ENCODE data around the gene CAPS.
"Not testable (repeated sequence)": the region's sequence is repeated elsewhere in the genome, so short reads cannot be mapped to it uniquely, and the experiment has no call there.

CAPS gene

GRCh38 chr19:5954293-5954692 lies 40.2 kb downstream of the CAPS start:
- in situ Hi-C loops (cut with MboI; ENCODE audit: low sequenced_read_pairs), result no loop called here

DNA sequence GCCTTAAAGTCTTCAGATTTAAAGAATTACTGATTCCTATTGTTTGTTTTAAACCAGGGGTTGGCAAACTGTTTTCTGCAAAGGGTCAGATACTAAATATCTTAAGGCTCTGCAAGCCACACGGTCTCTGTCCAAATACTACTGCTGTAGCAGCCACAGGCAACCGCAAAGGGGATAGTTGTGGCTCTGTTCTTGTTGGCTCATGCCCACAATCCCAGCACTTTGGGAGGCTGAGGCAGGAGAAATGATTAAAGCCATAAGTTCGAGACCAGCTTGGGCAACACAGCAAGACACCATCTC lies 41.5 kb downstream of the CAPS start:
- in situ Hi-C loops (cut with MboI; ENCODE audit: low sequenced_read_pairs), result no loop called here

DNA sequence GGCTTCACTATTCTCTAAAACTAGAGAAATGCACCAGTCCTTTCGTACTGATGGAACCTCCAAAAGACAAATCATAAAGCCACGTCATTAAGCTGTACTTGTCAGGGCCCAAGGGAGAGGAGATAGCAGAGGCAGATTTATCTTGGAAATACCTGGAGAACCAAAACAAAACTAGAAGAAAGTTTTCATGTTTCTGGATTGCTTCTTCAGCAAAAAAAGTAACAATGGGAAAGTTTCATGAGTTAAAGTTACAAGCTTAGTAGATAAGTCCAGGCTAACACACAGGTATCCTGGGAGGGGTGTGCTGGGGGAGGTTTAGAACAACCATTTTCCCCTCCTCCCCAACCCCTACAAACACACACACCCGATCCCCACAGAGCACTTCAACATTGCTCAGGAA lies 42.3 kb downstream of the CAPS start:
- in situ Hi-C loops (cut with MboI; ENCODE audit: low sequenced_read_pairs), result no loop called here

GRCh38 chr19:5956728-5957127 lies 42.7 kb downstream of the CAPS start:
- in situ Hi-C loops (cut with MboI; ENCODE audit: low sequenced_read_pairs), result no loop called here

DNA sequence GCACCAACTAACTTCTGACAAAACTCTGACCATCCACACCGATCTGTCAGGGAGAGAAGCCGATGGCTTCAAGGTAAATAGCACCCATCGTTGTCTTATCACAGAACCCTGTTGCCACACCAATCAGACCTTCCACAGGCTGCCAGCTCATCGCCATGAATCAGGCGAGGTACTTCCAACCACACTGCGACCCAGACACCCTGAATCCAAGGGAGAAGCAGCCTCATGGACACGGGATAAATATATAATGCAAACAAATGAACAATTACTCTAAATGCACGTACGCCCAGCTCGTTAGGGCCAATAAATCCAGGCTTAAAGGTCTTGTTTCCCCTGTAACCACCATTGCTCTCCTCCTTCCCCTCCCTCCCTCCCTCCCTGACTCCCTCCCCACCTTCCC lies 43.1 kb downstream of the CAPS start:
- in situ Hi-C loops (cut with MboI; ENCODE audit: low sequenced_read_pairs), result no loop called here

- in situ Hi-C loops (cut with MboI; ENCODE audit: low sequenced_read_pairs), result no loop called here
Observed at GRCh38 chr19:5958074-5958850, 44.2 kb downstream of the CAPS start.

DNA sequence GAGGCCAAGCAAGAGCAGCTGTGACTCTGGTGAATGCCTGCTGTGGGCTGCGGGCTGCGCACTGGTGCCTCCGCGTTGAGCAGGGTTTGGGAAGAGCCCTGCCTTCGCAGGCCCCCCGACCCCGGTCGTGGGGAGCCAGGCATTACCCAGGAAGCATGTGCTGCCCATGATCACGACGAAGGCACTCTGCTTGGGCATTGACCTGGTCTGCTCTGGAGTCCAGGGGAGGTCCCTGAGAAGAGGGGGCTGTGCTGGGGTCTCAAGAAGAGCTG lies 44.7 kb downstream of the CAPS start:
- in situ Hi-C loops (cut with MboI; ENCODE audit: low sequenced_read_pairs), result no loop called here

GRCh38 chr19:5959260-5960004 lies 45.4 kb downstream of the CAPS start:
- in situ Hi-C loops (cut with MboI; ENCODE audit: low sequenced_read_pairs), result no loop called here

GRCh38 chr19:5960005-5961001 lies 46.2 kb downstream of the CAPS start:
- in situ Hi-C loops (cut with MboI; ENCODE audit: low sequenced_read_pairs), result no loop called here

GRCh38 chr19:5961641-5961968 lies 47.6 kb downstream of the CAPS start:
- in situ Hi-C loops (cut with MboI; ENCODE audit: low sequenced_read_pairs), result not testable (repeated sequence)

DNA sequence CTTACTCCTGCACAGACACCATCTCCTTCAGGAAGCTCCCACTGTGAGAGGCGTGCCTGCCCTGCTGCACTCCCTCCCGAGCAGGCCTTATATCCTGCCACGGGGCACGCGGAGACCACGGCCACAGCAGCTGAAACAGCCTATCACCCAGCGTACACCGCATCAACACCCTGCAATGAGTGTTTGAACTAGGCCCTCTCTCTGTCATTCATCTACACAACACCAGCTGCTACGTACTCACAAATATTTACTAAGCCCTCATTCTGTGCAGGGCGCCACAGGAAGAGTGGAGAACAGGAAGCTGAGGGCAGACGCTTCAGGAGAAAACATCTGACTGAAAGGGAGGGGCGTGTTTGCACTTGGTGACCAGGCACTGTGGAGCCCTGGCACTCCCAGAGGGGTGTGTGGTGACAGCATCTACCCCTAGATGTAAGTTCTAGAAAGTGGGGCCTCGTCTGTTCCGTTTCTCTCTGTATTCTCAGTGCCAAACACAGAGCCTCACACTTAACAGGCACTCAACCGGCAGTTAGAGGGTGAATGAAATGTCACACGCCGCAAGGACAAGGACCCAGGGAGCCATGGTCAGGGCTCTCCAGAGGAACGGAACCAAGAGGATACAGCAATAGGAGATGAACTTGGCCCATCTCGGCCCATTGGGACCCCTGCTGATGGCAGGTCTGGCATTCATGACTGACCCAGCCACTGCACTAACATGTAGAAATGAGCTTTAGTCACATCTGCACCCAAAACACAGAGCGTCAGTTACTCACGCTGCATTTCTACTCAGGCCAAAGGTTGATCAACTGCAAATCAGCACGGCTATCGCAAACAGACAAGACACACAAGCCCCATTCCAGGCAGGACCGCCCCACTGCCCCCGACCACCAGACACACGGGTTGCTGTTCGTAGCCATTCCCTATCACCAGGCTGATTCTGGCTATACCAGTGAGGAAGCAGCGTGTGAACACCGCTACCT lies 48.2 kb downstream of the CAPS start:
- in situ Hi-C loops (cut with MboI; ENCODE audit: low sequenced_read_pairs), result no loop called here

DNA sequence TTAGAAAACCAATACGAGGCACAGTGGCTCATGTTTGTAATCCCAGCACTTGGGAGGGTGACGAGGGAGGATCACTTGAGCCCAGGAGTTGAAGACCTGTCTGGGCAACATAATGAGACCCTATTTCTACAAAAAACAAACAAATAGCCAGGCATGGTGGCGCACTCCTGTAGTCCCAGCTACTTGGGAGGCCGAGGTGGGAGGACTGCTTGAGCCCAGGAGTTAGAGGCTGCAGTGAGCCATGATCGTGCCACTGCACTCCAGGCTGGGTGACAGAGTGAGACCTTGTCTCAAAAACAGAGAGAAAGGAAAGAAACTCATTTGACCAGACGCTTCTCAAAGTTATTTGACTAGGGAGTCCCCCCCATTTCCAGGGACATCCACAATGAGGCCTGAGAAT lies 49.2 kb downstream of the CAPS start:
- in situ Hi-C loops (cut with MboI; ENCODE audit: low sequenced_read_pairs), result not testable (repeated sequence)

GRCh38 chr19:5963855-5964254 lies 49.8 kb downstream of the CAPS start:
- in situ Hi-C loops (cut with MboI; ENCODE audit: low sequenced_read_pairs), result no loop called here

- in situ Hi-C loops (cut with MboI; ENCODE audit: low sequenced_read_pairs), result no loop called here
Observed at GRCh38 chr19:5964816-5965565, 50.9 kb downstream of the CAPS start.
